ENCODE data around the gene PDE4B.

GRCh38 chr1:65769636-65770035, 23.1 kb upstream of the PDE4B start:
- TF ChIP-seq CTCF (IDR thresholded peaks at IDR 0.05) (no peak), POLR2A (IDR thresholded peaks at IDR 0.05) (no peak)

Data from esophagus squamous epithelium (tissue), 4 donors.